Renal cortex interstitium (tissue), 11 donors: Measurements from ENCODE around the gene FOXO1. TPM values are rescaled to one million over a fixed set of nuclear protein-coding genes. Genes with fewer than 3 reads are reported as not detected.

Source experiments
- DNase-seq, 11 donors: peaks; one replicate each; pipeline ENCODE4 v3.0.0-alpha.2; 2013; ENCODE audit warnings: low read depth in 9 of 11, low spot score in 4 of 11; ENCODE audit errors: extremely low read depth in 1 of 11
- polyA plus RNA-seq, 3 donors: library from polyadenylated mRNA; unstranded; fragments of 120-200 nt; gene quantifications; one replicate each; pipeline ENCODE4 v1.2.1, GENCODE V29; 2013; ENCODE audit not compliant: insufficient read length in 3 of 3

Gene FOXO1
- polyA plus RNA-seq, 3 donors = 13.2 to 18.0 (median 15.7) TPM

DNA sequence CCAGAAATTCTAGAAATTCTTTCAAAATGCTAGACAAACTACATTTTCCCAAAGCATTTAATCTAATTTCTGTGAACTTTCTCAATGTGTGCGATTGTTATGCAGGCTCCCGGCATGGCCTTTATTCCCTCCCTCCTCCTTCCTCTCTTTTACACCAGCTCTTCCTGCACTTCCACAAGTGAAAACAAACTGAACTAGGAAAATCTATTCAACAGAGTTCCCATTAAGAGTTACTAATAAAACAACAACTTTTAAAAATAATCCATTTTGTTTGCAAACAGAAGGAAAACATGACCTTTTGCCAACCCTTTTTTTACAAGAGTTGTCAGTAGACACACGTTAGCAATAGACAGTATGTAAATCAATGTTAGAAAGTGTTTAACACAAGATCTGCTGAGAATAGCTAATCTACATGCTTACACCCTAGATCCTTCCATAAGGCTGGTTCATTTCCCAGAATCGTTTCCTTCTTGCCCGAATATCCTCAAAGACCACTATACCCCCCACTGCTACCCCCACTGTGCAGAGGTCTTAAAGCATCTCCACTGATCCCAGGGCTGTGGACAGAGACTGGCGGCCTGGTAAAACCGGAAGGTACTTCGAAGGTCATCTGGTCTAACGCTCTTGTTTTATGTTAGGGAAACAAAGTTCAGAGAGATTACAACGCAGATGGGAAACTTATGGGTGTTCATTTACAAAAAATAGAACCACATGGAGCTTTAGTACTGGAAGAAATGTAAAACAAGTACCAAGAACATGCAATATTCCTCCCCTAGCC lies 98.0 kb downstream of the FOXO1 start:
- no peak for DNase-seq

DNA sequence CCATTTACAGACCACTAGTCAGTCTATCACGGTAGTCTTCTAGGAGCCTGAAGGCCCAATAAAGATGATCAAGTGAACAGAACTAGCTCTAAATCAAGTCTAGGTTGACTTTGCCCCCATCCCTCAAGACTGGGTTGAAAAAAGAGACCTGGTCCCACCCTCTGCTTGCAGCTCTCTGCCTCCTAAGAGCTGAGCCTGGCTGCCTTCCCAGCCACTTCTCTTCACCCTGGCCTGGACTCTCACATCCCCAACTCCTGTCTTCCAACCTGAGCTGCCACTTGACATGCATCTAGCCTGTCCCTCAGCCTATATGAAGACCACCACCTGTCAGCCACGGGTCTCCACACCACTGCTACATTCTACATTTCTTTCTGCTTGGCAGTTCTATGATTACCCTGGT lies 99.6 kb downstream of the FOXO1 start:
- no peak for DNase-seq

DNA sequence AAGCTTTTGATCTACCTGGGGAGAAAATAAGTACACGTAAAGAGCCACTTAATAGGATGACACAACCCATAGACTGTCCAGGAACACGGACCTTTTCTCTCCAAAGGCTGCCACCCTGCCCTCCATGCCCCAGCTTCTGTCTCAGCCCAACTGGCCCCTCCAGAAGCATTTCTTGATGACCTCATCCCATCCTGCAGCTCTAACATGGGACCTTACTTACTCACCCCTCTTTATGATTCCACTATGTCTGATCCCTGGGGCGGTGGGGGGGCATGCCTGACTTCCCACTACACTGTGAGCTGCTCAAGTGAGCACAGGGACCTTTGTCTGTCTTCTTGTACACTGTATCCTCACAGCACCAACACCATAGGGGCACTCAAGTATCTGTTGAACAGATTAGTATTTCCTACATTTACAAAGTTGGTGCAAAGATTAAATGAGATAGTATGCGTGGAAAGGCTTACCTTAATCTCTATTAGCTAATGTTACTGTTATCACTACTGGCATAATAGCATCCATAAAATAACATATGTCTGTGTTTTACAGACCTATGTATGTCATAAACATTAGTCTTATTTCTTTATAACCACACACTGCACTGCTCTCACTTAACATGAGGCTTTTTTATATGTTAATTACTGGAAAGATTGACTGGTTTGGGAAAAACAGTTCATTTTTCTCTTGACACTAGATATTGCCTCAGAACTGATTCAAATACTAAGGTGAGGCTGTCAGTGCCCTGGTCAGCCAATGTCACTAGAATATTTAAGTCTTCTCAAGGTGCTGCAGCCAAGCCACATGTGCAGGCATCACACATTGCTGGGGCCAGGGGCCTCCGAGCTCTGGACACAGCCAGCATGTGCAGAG lies 100.9 kb downstream of the FOXO1 start:
- DNase-seq = no peak

DNA sequence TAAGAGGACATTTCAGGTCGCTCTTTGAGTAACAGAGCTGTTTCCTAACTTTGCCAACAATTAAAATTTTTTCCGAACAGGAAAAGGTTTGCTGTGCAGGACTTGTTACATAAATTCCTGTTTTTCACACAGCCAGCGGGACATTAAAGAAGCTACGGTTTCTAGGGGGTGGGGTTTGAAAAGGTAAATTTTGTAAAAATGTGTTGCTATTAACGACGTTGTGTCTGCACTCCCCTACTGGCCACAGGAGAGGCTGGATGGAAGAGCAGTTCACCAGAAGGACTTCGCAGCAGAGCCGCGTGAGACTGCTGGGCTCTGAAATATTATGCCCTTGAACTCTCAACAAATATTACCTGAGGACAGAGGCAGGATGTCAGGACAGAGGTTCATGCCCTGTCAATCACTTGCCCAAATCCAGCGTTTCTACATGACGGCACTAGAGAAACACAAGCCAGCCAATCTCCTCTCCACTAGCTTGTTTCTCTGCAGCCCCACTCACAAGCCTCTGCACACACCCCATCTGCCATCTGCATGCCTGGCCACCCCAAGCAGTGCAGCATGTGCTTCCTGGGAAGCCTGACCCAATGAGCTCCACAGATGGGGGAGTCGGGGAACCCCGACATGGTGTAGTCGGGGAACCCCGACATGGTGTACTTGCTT lies 102.0 kb downstream of the FOXO1 start:
- no peak for DNase-seq

DNA sequence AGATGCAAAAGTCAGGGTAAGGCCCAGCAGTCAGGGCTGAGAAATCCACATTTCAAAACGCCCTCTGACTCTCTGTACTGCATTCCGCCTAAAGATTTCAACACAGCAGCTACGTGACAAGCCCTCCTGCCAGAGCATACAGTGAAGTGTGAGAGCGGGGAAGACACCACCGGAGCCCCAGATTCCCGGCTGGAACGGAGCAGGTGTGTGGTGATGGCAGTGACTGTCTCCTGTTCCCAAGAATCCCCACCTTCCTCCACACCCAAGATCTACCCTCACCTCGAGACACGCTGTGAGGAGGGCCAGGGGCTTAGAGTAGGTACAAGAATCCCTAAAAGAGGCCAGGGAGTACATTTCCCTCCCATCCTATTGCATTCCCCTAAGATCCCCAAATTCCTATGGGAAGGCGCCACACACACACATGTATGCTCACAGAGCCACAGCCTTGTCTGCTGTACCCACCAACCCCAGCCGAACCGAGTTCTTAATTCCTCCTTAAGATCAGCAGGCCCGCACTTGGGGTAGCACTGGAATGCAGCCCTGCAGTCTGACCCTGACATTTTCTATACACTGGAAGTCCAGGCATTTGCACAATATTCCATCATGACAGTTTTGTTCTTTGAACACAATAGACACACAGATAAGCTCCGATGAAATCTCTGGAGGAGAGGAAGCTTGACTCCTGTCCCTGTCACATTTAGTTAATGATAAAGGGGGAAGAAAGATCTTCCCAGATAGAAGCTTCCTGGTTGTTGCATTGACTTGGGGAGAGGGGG lies 102.9 kb downstream of the FOXO1 start:
- DNase-seq = no peak

DNA sequence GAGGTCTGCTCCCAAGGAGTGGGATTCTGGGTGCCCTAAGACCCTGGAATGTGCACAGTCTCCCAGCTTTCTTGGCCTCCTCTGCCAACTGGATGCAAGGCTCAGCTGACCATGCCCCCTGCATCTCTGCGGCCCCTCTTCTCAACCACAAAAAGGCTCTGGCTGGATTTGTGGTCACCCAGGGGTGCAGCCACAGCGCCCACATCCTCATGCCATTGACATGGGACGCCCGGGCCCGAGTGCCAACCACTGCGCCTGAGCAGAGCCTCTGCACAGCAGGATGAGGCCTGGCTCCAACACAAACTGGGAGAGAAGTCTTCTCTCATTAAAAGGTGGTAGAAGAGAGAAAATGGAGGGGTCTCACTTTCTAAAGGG lies 103.5 kb downstream of the FOXO1 start:
- no peak for DNase-seq

DNA sequence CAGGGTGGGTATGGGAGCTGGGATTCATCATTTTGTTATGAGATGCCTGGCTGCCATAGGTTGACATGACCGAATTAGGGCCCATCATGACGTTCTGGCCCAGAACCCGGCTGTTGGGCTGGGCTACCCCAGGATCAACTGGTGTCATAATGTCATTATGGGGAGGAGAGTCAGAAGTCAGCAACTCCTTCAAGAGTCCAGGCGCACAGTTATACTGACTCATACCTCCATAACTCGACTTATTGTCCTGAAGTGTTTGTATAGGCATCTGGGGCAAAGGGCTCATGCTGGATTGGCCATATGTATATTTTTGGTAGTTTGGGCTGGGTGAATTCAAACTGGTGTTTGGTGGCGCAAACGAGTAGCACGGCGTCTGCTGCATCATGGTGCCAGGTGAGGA lies 106.5 kb downstream of the FOXO1 start:
- no peak for DNase-seq

DNA sequence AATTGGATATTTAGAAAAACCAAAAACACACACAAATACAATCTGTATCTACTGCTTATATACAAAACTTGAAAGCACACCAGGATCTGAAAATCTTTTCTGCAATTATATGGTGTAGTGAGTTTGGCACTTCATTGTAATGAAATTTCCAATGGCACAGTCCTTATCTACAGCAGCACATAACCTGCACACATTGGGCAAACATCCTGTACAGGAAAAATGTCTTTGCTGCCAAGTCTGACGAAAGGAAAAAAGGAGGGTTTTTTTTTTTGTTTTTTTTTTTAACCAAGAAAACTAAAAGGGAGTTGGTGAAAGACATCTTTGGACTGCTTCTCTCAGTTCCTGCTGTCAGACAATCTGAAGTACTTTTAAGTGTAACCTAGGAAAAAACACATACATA lies 107.8 kb downstream of the FOXO1 start:
- DNase-seq = no peak

DNA sequence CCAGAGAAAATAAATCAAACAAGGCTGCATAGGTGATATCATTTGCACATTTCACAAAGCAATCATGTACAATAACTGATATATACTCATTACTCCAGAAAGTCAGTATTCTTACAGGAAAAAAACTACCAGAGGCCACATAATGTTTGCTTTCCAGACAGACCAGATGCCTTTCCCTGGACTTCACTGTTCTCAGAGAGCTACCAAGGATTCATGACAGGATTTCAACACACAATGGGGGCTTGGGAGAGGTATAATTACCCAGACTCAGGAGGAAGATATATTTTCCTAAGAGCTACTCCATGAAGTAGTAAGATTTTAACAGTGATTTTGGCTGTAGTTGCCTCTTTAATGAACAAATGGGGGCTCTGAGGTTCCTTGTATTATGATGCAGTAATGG lies 110.0 kb downstream of the FOXO1 start:
- no peak for DNase-seq

DNA sequence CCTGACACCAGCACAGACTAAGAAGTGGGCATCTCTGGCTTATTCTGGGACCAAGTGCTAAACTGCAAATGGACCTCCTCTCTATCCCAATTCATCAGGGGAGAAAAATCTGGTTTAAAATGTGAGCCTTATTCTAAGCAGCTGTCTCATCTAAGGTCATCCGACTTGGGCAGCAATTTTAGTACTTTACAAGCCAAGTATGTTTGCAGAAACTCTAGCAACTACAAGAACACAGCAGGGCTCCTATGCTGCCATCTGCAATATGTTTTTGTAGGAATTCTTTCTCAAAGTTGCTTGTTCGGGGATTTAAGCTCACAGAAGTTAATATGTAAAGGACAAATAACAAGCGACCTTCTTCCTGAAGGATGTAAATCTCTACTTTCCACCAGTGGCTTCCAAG lies 113.1 kb downstream of the FOXO1 start:
- DNase-seq = no peak

DNA sequence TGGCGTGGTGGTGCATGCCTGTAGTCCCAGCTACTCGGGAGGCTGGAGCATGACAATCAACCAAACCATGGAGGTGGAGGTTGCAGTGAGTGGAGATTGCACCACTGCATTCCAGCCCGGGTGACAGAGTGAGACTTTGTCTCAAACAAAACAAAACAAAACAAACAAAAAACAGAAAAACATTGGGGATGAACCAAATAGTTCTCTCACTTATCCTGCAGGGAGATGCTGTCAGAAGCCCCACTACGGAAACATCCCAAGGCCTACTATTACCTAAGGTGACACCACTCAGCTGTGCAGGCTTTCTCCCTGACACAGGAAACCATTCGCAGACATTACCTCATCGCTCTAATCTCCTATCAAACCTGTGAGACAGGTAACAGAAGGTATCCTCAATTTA lies 113.5 kb downstream of the FOXO1 start:
- DNase-seq = no peak

DNA sequence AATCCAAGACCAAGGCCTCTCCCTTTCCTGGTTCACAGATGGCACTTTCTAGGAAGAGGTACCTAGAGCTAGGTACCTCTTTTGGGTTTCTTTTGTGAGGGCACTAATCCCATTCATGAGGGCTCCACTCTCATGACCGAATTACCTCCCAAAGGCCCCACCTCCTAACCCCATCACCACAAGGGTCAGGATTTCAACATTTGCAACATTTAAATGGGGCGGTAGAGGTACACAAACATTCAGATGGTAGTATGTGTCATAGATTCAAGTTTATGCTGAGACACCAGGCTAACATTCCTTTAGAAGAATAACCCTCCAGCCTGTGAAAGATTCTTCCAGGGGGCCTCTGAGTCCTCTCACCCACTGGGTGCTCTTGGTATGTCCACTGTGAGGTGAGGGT lies 116.3 kb downstream of the FOXO1 start:
- DNase-seq = no peak

DNA sequence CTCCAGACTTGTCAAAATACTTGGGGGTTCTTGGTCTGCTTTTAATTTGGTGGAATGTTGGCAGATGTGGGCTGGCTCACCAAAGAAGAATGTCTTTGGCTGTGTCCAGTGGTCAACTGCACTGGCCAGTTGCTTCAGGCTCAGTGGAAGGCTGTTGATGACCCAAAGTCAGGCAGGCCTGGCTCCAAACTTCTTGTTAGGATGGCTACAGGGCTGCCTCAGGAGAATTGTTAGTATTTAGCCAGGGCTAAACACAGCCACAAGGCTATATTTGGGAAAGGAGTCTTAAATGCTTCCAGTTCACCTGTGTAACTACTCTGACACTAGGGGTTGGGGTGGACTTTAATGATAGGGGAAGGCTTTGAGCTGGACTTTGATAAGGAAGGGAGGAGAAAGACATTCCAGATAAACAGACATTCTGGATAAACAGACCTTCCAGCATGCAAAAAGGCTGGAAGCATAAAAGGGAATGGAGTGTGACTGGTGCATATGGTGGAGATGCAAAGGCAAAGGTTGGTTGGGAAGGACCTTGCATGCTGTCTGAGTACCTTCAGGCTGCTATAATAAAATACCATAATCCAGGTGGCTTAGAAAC lies 116.8 kb downstream of the FOXO1 start:
- no peak for DNase-seq

DNA sequence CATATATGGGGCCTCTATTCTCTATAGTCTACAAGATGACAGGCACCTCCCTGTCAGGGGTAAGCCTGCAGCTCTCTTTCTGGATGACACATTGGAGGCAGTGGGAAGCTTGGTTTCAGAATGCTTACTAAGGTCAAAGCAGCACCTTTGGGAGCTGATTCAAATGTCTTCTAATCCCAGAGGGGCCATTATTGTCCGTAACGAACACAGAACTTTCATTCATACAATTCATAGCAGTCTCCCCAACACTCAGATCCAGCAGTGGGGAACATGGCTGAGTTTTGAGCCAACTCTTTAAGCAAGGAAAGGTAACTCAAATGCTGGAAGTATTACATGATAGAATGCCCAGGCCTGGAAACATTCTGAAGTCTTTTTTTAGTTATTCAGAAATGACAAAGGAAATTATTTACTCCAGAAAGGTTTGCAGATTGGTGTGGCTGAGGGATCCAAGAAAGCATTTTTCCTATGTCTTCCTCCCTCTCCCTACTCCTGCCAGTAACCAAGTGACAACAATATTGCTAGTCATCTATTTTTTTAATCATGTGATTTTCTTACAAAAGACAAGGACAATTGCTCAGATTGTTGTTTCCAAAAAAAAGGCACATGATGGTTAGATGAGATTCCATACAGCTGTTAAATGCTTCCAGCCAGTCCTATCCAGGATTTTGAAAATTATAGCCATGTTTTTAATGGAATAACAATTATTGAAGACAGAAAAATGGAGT lies 118.7 kb downstream of the FOXO1 start:
- DNase-seq = no peak

DNA sequence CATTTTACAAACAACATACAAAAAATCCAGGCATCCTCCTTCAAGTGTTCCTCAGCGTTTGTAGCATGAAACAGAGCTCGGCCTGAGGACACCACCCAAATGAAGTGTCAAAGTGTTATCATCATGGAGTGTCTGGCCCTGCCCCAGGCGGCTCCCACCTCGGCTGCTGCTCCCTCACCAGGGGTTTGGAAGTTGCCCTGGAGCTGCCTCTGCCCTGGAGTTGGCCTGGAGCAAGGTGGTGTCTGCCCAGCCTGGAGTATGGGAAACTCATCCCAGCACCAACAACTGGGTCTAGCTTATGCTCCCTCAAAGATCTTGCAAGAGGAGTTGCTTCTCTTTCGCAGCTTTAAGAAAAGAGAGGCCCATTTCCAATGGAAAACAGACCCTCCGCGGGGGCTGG lies 120.4 kb downstream of the FOXO1 start:
- DNase-seq = no peak

DNA sequence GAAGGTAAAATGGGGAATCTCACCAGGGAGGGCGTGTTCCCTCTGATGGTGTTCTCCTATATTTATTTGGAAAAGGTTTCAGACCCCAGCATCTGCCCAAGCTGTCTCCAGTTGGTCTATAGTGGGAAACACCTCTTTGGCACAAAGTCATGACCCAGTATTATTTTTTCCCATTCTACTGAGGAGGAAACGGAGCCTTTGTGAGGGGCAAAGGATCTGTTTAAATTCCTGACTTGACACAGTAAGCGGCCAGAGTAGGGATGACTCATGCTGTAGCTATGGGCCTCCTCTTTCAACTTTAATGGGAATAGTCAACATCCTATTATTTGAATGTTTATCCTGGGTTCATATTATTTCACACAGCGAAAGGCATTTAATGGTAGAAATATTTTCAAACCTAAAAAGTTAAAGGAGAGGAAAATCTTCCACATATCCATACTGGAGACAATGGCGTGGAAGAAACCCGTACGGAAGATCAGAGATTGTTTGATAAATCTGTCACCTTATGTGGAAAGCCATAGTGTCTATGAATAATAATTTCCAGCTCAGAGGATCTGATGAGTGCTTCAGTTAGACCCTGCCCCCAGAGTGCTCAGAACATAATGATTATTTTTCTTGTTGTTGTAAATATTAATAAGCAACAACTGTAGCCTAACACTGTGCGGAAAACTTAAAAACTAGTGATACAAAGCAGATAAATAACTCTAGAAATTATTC lies 126.0 kb downstream of the FOXO1 start:
- DNase-seq = no peak

DNA sequence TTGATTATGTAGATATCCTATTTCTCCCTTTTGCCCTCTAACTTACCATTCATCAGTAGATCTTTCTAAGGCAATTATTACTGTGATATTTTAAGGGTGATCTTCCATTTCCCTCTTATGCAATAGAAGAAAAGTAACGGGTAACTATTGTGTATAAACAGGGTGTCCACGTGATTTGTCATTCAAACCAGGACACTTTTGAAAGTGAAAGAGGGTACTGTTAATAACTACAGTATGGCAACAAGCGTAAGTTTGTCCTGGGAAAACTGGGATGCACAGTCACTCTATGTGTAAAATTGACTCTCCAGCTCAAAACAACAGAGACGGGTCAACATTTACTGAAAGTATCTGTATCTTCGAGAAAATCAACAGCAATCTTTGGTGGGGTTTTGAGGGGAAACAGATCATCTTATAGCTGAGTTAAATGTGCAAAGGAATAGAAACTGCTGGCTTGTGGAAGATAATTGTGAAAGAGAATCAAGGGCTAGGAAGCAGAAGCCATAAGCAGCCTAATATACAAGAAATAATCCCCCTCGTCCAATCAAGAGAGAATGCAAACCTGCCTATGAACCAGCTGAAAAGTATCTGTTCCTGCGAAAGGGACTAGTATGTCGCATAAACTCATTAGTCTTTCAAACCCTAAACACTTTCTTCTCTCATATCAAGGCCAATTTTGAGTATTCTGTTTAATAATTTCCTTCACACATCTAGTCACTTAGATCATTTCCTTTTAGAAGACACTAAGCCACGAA lies 126.7 kb downstream of the FOXO1 start:
- no peak for DNase-seq
